Measurements from ENCODE around the gene LUZP4.
"Not testable (repeated sequence)": the region's sequence is repeated elsewhere in the genome, so short reads cannot be mapped to it uniquely, and the experiment has no call there.

LUZP4 gene

DNA sequence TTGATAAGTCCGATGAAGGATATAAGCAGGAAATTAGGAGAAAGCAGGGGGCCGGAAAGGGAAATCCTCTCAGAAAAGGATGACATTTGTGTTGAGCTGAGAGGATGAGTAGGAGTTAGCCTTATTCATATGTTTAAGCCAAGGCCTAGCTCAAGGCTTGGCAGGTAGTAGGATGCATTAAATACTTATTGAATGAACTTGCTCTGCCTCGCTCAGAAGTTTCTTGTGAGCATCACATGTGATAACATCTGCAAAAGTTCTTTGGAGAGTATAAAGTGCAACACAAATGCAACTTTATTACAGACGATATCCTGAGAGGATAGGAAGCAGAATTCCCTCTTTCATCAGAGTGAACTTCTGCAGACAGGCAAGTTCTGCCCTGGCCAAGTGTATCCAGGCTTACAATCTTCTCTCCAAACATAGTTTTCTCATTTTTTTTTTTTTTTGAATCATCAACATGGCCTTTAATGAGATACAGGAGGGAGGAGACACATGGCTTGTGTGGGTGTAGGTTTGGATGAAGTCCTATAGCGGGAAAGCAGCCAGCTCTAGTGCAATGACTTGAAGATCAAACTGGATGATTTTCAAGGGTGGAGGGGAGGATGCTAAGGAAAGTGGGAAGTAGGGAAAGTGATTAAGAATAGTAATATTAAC, 48.1 kb downstream of the LUZP4 start:
- DNase-seq = peak; percentile 29

DNA sequence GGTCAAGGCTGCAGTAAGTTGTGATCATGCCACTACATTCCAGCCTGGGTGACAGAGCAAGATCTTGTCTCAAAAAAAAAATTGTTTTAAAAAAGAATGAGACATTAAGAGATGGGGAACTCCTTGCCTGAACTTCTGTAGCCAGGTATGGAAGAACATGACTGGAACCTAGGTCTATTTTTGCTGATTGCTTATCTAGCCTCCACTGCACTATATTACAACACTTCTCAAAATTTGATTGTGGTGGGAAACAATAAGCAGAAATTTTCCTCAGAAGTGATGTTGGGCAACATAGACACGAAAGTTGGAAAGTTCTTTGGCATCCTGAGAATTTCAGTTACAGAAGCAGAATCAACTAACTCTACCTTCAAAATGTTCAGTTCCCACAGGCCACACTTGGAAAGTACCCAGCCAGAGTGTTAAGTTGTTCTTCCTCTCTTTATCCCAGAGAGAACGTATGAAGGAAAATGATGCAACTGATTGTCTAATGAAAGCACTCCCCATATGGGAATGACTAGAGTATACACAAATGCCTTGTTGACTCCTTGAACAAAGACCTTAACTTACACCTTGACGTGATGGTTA, 50.0 kb downstream of the LUZP4 start:
- peak; percentile 6 for DNase-seq

DNA sequence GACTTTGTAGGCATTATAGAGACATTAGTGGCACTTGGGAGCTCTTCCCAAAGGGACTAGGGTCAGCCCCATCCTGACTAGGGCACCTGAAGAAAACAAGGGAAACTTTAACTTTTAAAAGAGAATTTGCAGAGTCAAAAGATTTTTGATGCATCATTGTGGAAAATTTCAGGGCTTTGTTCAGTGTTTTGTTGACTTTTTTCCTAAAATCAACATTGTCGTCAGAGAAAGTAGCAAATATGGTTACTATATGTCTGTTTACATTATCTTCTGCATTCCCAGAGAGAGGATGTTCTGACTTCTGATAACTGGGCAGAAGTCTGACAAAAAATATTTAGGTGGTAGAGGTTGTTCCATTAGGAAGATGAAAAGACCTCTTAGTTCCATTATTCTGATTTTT, 51.9 kb downstream of the LUZP4 start:
- DNase-seq = peak; percentile 11

DNA sequence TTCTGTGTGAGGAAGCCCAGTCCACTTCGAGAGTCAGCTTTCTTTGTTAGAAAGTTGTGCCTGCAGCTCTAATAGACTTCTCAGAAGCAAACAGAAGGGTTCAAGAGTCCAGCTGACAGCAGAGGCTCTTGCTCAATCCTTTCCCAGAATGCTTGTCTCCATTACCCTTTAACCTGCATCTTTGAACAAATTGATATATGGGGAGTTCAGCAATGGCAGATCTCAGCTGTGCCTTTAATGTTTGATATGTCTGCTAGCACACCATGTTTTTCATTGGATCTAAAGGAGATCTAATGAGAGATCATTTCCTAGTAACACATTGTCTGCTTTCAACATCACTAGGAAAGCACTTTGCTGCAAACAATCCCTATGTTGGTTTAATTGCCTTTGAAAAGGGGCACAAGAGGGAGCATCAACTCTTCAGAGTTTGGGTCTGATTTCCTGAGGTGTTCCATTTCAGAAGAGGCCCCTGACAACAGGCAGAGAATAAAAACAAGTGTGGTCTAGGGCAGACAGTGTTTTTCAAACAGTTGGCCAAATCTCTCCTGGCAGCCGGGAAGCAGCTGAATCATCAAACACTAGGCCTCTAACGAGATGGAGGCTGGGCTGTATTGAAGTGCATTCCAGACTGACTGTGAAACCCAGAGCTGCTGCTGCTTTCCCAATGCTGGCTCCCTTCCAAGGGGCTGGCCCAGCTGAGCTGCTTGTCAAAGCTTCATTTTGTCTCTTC, 55.5 kb downstream of the LUZP4 start:
- DNase-seq = peak; percentile 95

DNA sequence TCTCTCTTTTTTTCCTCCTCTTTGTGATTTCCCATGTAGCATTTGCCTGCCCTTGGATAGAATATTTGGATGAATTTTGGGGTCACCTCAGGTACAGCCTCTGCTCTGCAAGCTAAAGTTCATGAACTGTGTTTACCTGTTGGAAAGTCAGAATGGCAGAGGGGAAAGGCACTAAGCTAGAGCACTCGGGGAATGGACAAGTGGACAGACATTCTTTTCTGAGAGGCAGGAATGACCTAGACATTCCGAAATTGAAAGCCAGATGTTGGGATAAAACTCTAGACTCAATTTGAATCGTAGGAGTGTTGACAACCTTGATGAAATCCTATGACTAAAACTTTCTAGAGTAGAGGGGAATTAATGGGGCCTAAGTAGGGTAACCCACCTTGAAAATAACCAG, 56.1 kb downstream of the LUZP4 start:
- DNase-seq = no peak

DNA sequence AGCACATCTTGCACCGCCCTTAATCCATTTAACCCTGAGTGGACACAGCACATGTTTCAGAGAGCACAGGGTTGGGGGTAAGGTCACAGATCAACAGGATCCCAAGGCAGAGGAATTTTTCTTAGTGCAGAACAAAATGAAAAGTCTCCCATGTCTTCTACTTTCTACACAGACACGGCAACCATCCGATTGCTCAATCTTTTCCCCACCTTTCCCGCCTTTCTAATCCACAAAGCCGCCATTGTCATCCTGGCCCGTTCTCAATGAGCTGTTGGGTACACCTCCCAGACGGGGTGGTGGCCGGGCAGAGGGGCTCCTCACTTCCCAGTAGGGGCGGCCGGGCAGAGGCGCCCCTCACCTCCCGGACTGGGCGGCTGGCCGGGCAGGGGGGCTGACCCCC, 57.2 kb downstream of the LUZP4 start:
- DNase-seq = not testable (repeated sequence)

DNA sequence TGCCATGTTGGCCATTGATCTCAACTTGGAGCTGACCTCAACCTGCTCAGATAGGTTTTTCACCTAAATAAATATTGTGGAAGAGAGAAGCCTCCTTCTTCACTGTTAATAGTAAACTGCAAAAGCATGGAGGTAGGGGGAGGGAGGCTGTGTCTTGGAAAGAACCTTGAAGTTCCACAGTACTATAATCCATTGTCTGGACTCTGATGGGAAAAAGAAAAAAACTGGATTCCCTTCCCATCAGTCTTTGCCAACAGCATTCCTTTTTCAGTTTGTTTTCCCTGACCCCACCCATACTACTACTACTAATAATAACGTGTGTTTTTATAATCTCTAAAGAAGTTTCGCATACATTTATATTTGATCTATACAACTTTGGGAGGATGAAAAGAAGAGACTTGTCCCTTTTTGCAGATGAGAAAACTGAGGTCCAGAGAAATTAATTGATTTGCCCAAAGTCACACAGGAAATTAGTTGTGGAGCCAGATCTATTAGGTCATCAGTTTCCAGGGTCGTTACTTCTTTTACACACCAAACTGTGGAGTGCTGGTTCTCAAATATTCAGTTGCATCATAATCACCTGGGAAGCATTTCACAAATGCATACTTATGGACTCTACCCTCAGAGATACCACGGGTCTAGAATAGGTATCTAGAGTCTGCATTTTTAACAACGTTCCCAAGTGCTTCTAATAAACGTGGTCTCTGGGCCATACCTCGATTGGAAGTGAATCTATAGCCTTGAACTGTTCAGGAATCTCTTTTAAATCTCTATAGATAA, 59.1 kb downstream of the LUZP4 start:
- peak; percentile 10 for DNase-seq

DNA sequence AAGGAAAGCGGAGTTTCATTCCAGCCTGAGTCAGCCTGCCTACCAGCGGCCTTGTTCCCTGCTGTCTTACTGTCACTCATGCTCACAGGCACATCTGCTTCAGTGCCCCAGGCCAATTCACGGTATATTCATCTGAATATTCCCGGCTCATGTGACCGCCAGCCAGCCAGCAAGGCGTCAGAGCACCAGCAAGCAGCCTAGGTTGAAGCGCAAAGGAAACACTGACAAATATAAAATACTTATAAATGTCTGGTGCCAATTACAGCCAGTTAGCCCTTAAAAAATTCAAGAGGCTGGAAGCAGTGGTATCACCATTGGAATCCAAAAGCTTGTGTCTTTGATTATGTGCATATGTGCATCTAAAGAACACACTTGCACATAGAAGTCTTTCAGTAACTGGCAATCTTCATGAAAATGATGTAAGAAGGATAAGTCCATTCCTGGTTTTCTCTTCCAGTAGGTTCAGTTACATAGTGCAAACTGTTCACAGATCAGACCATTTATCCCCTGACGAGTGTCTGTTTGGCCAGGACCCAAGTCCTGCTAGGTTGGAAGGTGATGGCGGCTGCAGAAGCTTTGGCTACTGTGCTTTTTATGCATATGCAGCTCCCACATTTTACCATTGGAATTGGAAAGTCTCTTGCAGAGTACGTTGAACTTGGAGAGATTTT, 61.3 kb downstream of the LUZP4 start:
- DNase-seq = peak; percentile 73

DNA sequence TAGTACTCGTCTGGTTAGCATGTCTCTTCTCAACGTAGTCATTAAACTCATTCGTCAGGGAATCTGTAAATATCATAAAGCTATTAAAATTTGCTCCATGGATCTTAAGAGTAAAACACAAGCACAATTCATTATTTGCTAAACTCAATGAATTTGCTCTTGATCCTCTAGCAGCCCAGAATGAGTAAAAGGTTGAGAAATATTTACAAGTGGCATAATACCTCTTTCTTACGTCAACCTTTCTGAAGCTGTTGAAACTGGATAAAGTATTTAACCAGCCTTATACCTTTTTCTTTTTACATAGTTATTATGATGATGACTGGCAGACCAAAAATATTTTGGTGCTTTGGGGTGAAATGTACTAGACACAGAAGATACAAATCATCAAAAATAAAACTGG, 66.9 kb downstream of the LUZP4 start:
- no peak for DNase-seq

Measured in fibroblast of skin of back (primary cell).